HEK293 (cell line): ENCODE measurements around the gene CASP14.

Experiments
- CTCF ChIA-PET: fragments of 350-600 bp; formaldehyde crosslinking; extraction: SDS; loops from one replicate; lab custom pipeline; 2021; ENCODE audit warnings: antibody characterized with exemption; lab: Yijun Ruan, JAX
- POLR2A ChIA-PET: fragments of 300-600 bp; formaldehyde crosslinking; extraction: SDS; loops from one replicate; lab custom pipeline; 2020; ENCODE audit warnings: antibody characterized with exemption, inconsistent platforms; lab: Yijun Ruan, JAX
- H3K27ac ChIP-seq: fragments of 200-500 bp; sonication (Bioruptor generic); 2 replicates; pipeline ENCODE4 v1.5.1; 2014; ENCODE audit warnings: low read depth, low read length, control low read depth, inconsistent platforms; ENCODE audit errors: extremely low read depth
- H3K36me3 ChIP-seq, 2 experiments: fragments of 200-500 bp in 1 of 2; sonication (Bioruptor generic) in 1 of 2; 1 replicate in 1 of 2; 2 replicates in 1 of 2; pipeline ENCODE4 v1.5.1; 2014 to 2017; ENCODE audit warnings: inconsistent platforms in 2 of 2, low read length in 2 of 2; ENCODE audit not compliant: control insufficient read depth in 2 of 2, insufficient read depth in 1 of 2
- H3K4me1 ChIP-seq: fragments of 200-500 bp; sonication (Bioruptor generic); 2 replicates; pipeline ENCODE4 v1.5.1; 2014; ENCODE audit warnings: mild to moderate bottlenecking, low read length, inconsistent platforms; ENCODE audit not compliant: control insufficient read depth, insufficient read depth
- H3K4me3 ChIP-seq: 2 replicates; pipeline ENCODE4 v1.5.1; 2011; ENCODE audit warnings: low read depth, mild to moderate bottlenecking, control low read depth, low read length, moderate library complexity
- H3K9me3 ChIP-seq: fragments of 200-500 bp; sonication (Bioruptor generic); 2 replicates; pipeline ENCODE4 v1.5.1; 2014; ENCODE audit warnings: low read depth, low read length, inconsistent platforms; ENCODE audit not compliant: control insufficient read depth, insufficient read depth
- AEBP2 ChIP-seq: fragments of 450-650 bp; formaldehyde crosslinking; IDR thresholded peaks from 2 replicates; pipeline ENCODE4 v1.5.1; 2016; ENCODE audit warnings: missing biosample characterization, missing genetic modification characterization, borderline replicate concordance
- GFI1B ChIP-seq: fragments of 450-650 bp; formaldehyde crosslinking; IDR thresholded peaks from 2 replicates; pipeline ENCODE4 v1.5.1; 2016; ENCODE audit warnings: missing biosample characterization, missing genetic modification characterization
- GLIS1 ChIP-seq: fragments of 450-650 bp; formaldehyde crosslinking; IDR thresholded peaks from 2 replicates; pipeline ENCODE4 v1.5.1; 2016; ENCODE audit warnings: missing biosample characterization, missing genetic modification characterization
- HOXC10 ChIP-seq: sonication (generic); formaldehyde crosslinking; IDR thresholded peaks from 2 replicates; pipeline ENCODE4 v1.8.1; 2023; ENCODE audit warnings: mild to moderate bottlenecking, missing genetic modification reagents
- KLF8 ChIP-seq: fragments of 450-650 bp; formaldehyde crosslinking; IDR thresholded peaks from 2 replicates; pipeline ENCODE4 v1.5.1; 2016; ENCODE audit warnings: missing biosample characterization, missing genetic modification characterization
- PBX3 ChIP-seq: sonication (generic); formaldehyde crosslinking; IDR thresholded peaks from 2 replicates; pipeline ENCODE4 v1.8.1; 2022; ENCODE audit warnings: mild to moderate bottlenecking, moderate library complexity, missing genetic modification reagents
- PRDM6 ChIP-seq: fragments of 450-650 bp; formaldehyde crosslinking; IDR thresholded peaks from 2 replicates; pipeline ENCODE4 v1.5.1; 2017; ENCODE audit warnings: missing biosample characterization, missing genetic modification characterization
- SP2 ChIP-seq: fragments of 450-650 bp; formaldehyde crosslinking; IDR thresholded peaks from 2 replicates; pipeline ENCODE4 v1.5.1; 2016; ENCODE audit warnings: missing biosample characterization, missing genetic modification characterization
- TSHZ1 ChIP-seq: fragments of 450-650 bp; formaldehyde crosslinking; IDR thresholded peaks from 2 replicates; pipeline ENCODE4 v1.5.1; 2016; ENCODE audit warnings: missing biosample characterization, missing genetic modification characterization, borderline replicate concordance
- ZBTB6 ChIP-seq: fragments of 450-650 bp; formaldehyde crosslinking; IDR thresholded peaks from 2 replicates; pipeline ENCODE4 v1.5.1; 2017; ENCODE audit warnings: missing biosample characterization, missing genetic modification characterization
- ZFP69B ChIP-seq: fragments of 450-650 bp; formaldehyde crosslinking; IDR thresholded peaks from 2 replicates; pipeline ENCODE4 v1.5.1; 2016; ENCODE audit warnings: missing biosample characterization, missing genetic modification characterization
- ZNF239 ChIP-seq: fragments of 450-650 bp; formaldehyde crosslinking; IDR thresholded peaks from 2 replicates; pipeline ENCODE4 v1.5.1; 2016; ENCODE audit warnings: missing biosample characterization, missing genetic modification characterization
- ZNF26 ChIP-seq: fragments of 450-650 bp; formaldehyde crosslinking; IDR thresholded peaks from 2 replicates; pipeline ENCODE4 v1.5.1; 2016; ENCODE audit warnings: missing biosample characterization, missing genetic modification characterization
- ZNF324 ChIP-seq: fragments of 450-650 bp; formaldehyde crosslinking; IDR thresholded peaks from 2 replicates; pipeline ENCODE4 v1.5.1; 2016; ENCODE audit warnings: missing biosample characterization, missing genetic modification characterization
- ZNF341 ChIP-seq: fragments of 450-650 bp; formaldehyde crosslinking; IDR thresholded peaks from 2 replicates; pipeline ENCODE4; 2016; ENCODE audit warnings: low read depth, missing biosample characterization, missing genetic modification characterization
- ZNF354C ChIP-seq: fragments of 450-650 bp; formaldehyde crosslinking; IDR thresholded peaks from 2 replicates; pipeline ENCODE4 v1.5.1; 2016; ENCODE audit warnings: missing biosample characterization, missing genetic modification characterization, low read depth, borderline replicate concordance
- ZNF37A ChIP-seq: fragments of 450-650 bp; IDR thresholded peaks from 2 replicates; pipeline ENCODE4 v1.5.1; 2018; ENCODE audit warnings: missing biosample characterization, missing genetic modification characterization
- ZNF501 ChIP-seq: fragments of 450-650 bp; formaldehyde crosslinking; IDR thresholded peaks from 2 replicates; pipeline ENCODE4 v1.5.1; 2016; ENCODE audit warnings: missing biosample characterization, missing genetic modification characterization
- ZNF521 ChIP-seq: fragments of 450-650 bp; formaldehyde crosslinking; IDR thresholded peaks from 2 replicates; pipeline ENCODE4 v1.5.1; 2017; ENCODE audit warnings: missing biosample characterization, mild to moderate bottlenecking, missing genetic modification characterization
- ZNF580 ChIP-seq: fragments of 450-650 bp; formaldehyde crosslinking; IDR thresholded peaks from 2 replicates; pipeline ENCODE4 v1.5.1; 2016; ENCODE audit warnings: missing biosample characterization, missing genetic modification characterization
- ZNF623 ChIP-seq: fragments of 450-650 bp; formaldehyde crosslinking; IDR thresholded peaks from 2 replicates; pipeline ENCODE4 v1.5.1; 2016; ENCODE audit warnings: missing biosample characterization, missing genetic modification characterization
- ZNF654 ChIP-seq: fragments of 450-650 bp; formaldehyde crosslinking; IDR thresholded peaks from 2 replicates; pipeline ENCODE4 v1.5.1; 2016; ENCODE audit warnings: low read depth, missing biosample characterization, missing genetic modification characterization
- ZSCAN18 ChIP-seq: fragments of 450-650 bp; formaldehyde crosslinking; IDR thresholded peaks from 2 replicates; pipeline ENCODE4 v1.5.1; 2016; ENCODE audit warnings: missing biosample characterization, missing genetic modification characterization

Gene CASP14

GRCh38 chr19:15099017-15099582 lies 49.8 kb downstream of the CASP14 start (continued):
- TF ChIP-seq ZSCAN18 (tag by site-specific recombination) (peak; percentile 89; the same call in 1 of the 2 replicates), PRDM6 (tag by site-specific recombination) (no peak)

- H3K27ac ChIP-seq, result no peak overlapping the region
- H3K9me3 ChIP-seq, result no peaks in the 10 kb centered on the region; the same call in 1 of the 2 replicates
- H3K36me3 ChIP-seq, result no peaks in the 10 kb centered on the region
- H3K4me1 ChIP-seq, result no peaks in the 10 kb centered on the region
- ChIA-PET CTCF (interaction anchor here (0.6 to 2.8 kb wide), 17 partner anchors 10 to 1447 kb away, joined by 3 to 20 read pairs (median 4); no protein-coding TSS in a partner anchor), POLR2A (interaction anchor here (1.0 kb wide), 1 partner anchor 9 kb away, joined by 3 read pairs; no protein-coding TSS in a partner anchor)
- H3K4me3 ChIP-seq, result no peak overlapping the region
- TF ChIP-seq ZFP69B (tag by site-specific recombination) (no peak), KLF8 (tag by site-specific recombination) (no peak), AEBP2 (tag by site-specific recombination) (no peak), TSHZ1 (no peak), ZBTB6 (tag by site-specific recombination) (0 out of 2 replicates have a peak, but pooled peaks have one; percentile 21), ZNF501 (tag by site-specific recombination) (no peak), ZNF354C (tag by site-specific recombination) (no peak), ZNF654 (tag by site-specific recombination) (peak; percentile 57), ZNF37A (tag by site-specific recombination) (peak; percentile 100), SP2 (tag by site-specific recombination) (no peak), PBX3 (no peak), ZNF239 (tag by site-specific recombination) (no peak), ZNF341 (tag by site-specific recombination) (no peak), GFI1B (no peak), GLIS1 (tag by site-specific recombination) (no peak), HOXC10 (CRISPR knock-in tag) (no peak), ZNF521 (no peak), ZNF623 (tag by site-specific recombination) (no peak), ZNF324 (tag by site-specific recombination) (no peak), ZNF580 (tag by site-specific recombination) (no peak), ZNF26 (tag by site-specific recombination) (no peak)
These were observed 52.3 kb downstream of the CASP14 start for GRCh38 chr19:15101479-15102082.
